H1 (cell line): ENCODE results near the gene TBC1D3B. TPM values are rescaled to one million over a fixed set of nuclear protein-coding genes. Genes with fewer than 3 reads are reported as not detected.

Source experiments
- CTCF ChIA-PET: fragments of 300-600 bp; sonication (Branson Sonifier 250); formaldehyde crosslinking; loops from one replicate; lab custom pipeline; 2021; ENCODE audit not compliant: partially characterized antibody; lab: Charles Lee
- POLR2A ChIA-PET: fragments of 300-600 bp; sonication (Branson Sonifier 250); formaldehyde crosslinking; loops from one replicate; lab custom pipeline; 2021; ENCODE audit warnings: inconsistent platforms; ENCODE audit not compliant: partially characterized antibody; lab: Charles Lee
- DNase-seq, 2 experiments: peaks; one replicate each; pipeline versions ENCODE4 v3.0.0 to v3.0.0-alpha.2; 2010 to 2022; ENCODE audit warnings: low spot score in 2 of 2, low read depth in 1 of 2, mixed read lengths in 1 of 2
- FAIRE-seq: peaks from 2 replicates; lab custom pipeline; 2011; peaks lifted over from hg19 to GRCh38; lab: Jason Lieb, UNC
- H2AFZ ChIP-seq: 2 replicates; pipeline ENCODE4 v1.8.1; 2012; ENCODE audit warnings: low read length, inconsistent platforms
- H2AK5ac ChIP-seq: 2 replicates; pipeline ENCODE4 v1.6.1; 2013; ENCODE audit warnings: low read depth, low read length
- H2BK120ac ChIP-seq: replicated peaks from 2 replicates; pipeline ENCODE3; 2013; ENCODE audit warnings: low read depth, low read length, inconsistent platforms
- H2BK12ac ChIP-seq: 2 replicates; pipeline ENCODE4 v1.6.1; 2013; ENCODE audit warnings: low read depth, low read length
- H2BK15ac ChIP-seq: 2 replicates; pipeline ENCODE4 v1.6.1; 2013; ENCODE audit warnings: low read length
- H2BK20ac ChIP-seq: 2 replicates; pipeline ENCODE4 v1.6.1; 2013; ENCODE audit warnings: low read length
- H2BK5ac ChIP-seq: 2 replicates; pipeline ENCODE4 v1.6.1; 2013; ENCODE audit warnings: low read depth, low read length
- H3K14ac ChIP-seq: 2 replicates; pipeline ENCODE4 v1.6.1; 2013; ENCODE audit warnings: inconsistent platforms; ENCODE audit not compliant: insufficient read length
- H3K18ac ChIP-seq: 2 replicates; pipeline ENCODE4 v1.6.1; 2013; ENCODE audit warnings: low read length; ENCODE audit errors: extremely low read depth
- H3K23ac ChIP-seq: 2 replicates; pipeline ENCODE4 v1.6.1; 2013; ENCODE audit warnings: inconsistent platforms; ENCODE audit not compliant: insufficient read length
- H3K23me2 ChIP-seq: 2 replicates; pipeline ENCODE4 v1.6.1; 2013; ENCODE audit warnings: low read depth, low read length
- H3K27ac ChIP-seq: 2 replicates; pipeline ENCODE4 v1.6.1; 2011; ENCODE audit warnings: low read depth, low read length, inconsistent platforms
- H3K27me3 ChIP-seq, 4 experiments: replicated peaks in 1 of 4; 1 replicate in 1 of 4; 2 replicates in 3 of 4; pipeline versions ENCODE4 v1.6.1 to v1.8.1; 2011 to 2013; ENCODE audit warnings: low read length in 3 of 4, mild to moderate bottlenecking in 3 of 4, inconsistent platforms in 2 of 4, mixed read lengths in 2 of 4, moderate library complexity in 1 of 4; ENCODE audit not compliant: control insufficient read depth in 3 of 4, insufficient read depth in 3 of 4; ENCODE audit errors: extremely low read depth in 1 of 4
- H3K36me3 ChIP-seq, 4 experiments: 2 replicates each; pipeline versions ENCODE4 v1.6.1 to v1.8.1; 2011 to 2013; ENCODE audit warnings: mild to moderate bottlenecking in 4 of 4, low read length in 3 of 4, moderate library complexity in 2 of 4, control low read depth in 1 of 4, inconsistent platforms in 1 of 4; ENCODE audit not compliant: insufficient read depth in 4 of 4, control insufficient read depth in 2 of 4
- H3K4ac ChIP-seq: replicated peaks from 2 replicates; pipeline ENCODE3; 2013; ENCODE audit warnings: low read length, low read depth, mixed read lengths, inconsistent platforms; ENCODE audit not compliant: insufficient read length
- H3K4me1 ChIP-seq, 4 experiments: replicated peaks in 1 of 4; 1 replicate in 1 of 4; 2 replicates in 3 of 4; pipeline versions ENCODE4 v1.6.1 to v1.8.1; 2011 to 2013; ENCODE audit warnings: low read length in 3 of 4, inconsistent platforms in 2 of 4, mixed read lengths in 1 of 4; ENCODE audit not compliant: insufficient read depth in 4 of 4, control insufficient read depth in 3 of 4
- H3K4me2 ChIP-seq, 2 experiments: 2 replicates each; pipeline versions ENCODE4 v1.6.1 to v1.8.1; 2011 to 2013; ENCODE audit warnings: low read depth in 2 of 2, low read length in 2 of 2, control low read depth in 1 of 2, inconsistent platforms in 1 of 2, mild to moderate bottlenecking in 1 of 2; ENCODE audit not compliant: insufficient read depth in 1 of 2
- H3K4me3 ChIP-seq, 4 experiments: fragments of 200-600, 300-600 bp in 1 of 4; sonication (generic), shearing (Covaris generic), sonication (Bioruptor Twin) in 1 of 4; 2 replicates each; pipeline versions ENCODE4 v1.5.1 to v1.8.1; 2011 to 2016; ENCODE audit warnings: low read length in 4 of 4, low read depth in 3 of 4, control low read depth in 2 of 4, inconsistent platforms in 2 of 4, mild to moderate bottlenecking in 2 of 4, mixed read lengths in 1 of 4, moderate library complexity in 1 of 4; ENCODE audit not compliant: insufficient read depth in 2 of 4; ENCODE audit errors: extremely low read depth in 1 of 4
- H3K56ac ChIP-seq: replicated peaks from 2 replicates; pipeline ENCODE3; 2013; ENCODE audit warnings: low read depth, mild to moderate bottlenecking, mixed read lengths, low read length, inconsistent platforms; ENCODE audit not compliant: insufficient read length
- H3K79me1 ChIP-seq: 2 replicates; pipeline ENCODE4 v1.6.1; 2013; ENCODE audit warnings: low read depth, low read length, control low read depth
- H3K79me2 ChIP-seq, 2 experiments: 2 replicates each; pipeline versions ENCODE4 v1.6.1 to v1.8.1; 2012 to 2013; ENCODE audit warnings: low read length in 2 of 2, mild to moderate bottlenecking in 2 of 2, inconsistent platforms in 1 of 2; ENCODE audit not compliant: insufficient read depth in 2 of 2, control insufficient read depth in 1 of 2
- H3K9ac ChIP-seq, 4 experiments: replicated peaks in 1 of 4; 1 replicate in 1 of 4; 2 replicates in 3 of 4; pipeline versions ENCODE4 v1.6.1 to v1.8.1; 2011 to 2013; ENCODE audit warnings: low read depth in 3 of 4, low read length in 3 of 4, control low read depth in 2 of 4, mild to moderate bottlenecking in 2 of 4, moderate library complexity in 2 of 4, inconsistent platforms in 1 of 4; ENCODE audit errors: extremely low read depth in 1 of 4
- H3K9me3 ChIP-seq, 2 experiments: 2 replicates each; pipeline versions ENCODE4 v1.6.1 to v1.8.1; 2012 to 2013; ENCODE audit warnings: mild to moderate bottlenecking in 2 of 2, moderate library complexity in 2 of 2, control low read depth in 1 of 2, inconsistent platforms in 1 of 2, low read depth in 1 of 2, low read length in 1 of 2, mixed read lengths in 1 of 2; ENCODE audit not compliant: insufficient read depth in 2 of 2
- H4K20me1 ChIP-seq, 2 experiments: replicated peaks in 1 of 2; 2 replicates each; pipeline versions ENCODE3 to v1.8.1; 2011 to 2013; ENCODE audit warnings: inconsistent platforms in 2 of 2, low read length in 2 of 2, mild to moderate bottlenecking in 1 of 2; ENCODE audit not compliant: insufficient read depth in 2 of 2, control insufficient read depth in 1 of 2
- H4K5ac ChIP-seq: 2 replicates; pipeline ENCODE4 v1.6.1; 2013; ENCODE audit warnings: low read length, low read depth, mixed read lengths, inconsistent platforms; ENCODE audit not compliant: insufficient read length
- H4K8ac ChIP-seq: 2 replicates; pipeline ENCODE4 v1.8.0; 2013; ENCODE audit warnings: mild to moderate bottlenecking, moderate library complexity, low read length, inconsistent platforms; ENCODE audit not compliant: insufficient read depth; ENCODE audit errors: extremely low read depth
- H4K91ac ChIP-seq: replicated peaks from 2 replicates; pipeline ENCODE3; 2013; ENCODE audit warnings: low read length, mixed read lengths, inconsistent platforms; ENCODE audit not compliant: insufficient read length
- BCL11A ChIP-seq, 2 experiments: IDR thresholded peaks; one replicate each; pipeline ENCODE4 v1.6.1; 2011; ENCODE audit warnings: low read depth in 2 of 2, low read length in 2 of 2, mild to moderate bottlenecking in 2 of 2
- TCF12 ChIP-seq: IDR thresholded peaks from 2 replicates; pipeline ENCODE4 v1.6.1; 2011; ENCODE audit warnings: low read depth, mild to moderate bottlenecking, low read length
- WGBS, 2 experiments: shearing (Covaris generic) in 1 of 2; methylation state at CpG; one replicate each; pipeline versions ENCODE4 v1.1.6 to v1.1.7; 2013 to 2015; ENCODE audit warnings: low lambda C conversion rate in 2 of 2, mixed read lengths in 2 of 2, inconsistent platforms in 1 of 2, low coverage in 1 of 2, missing lambda C conversion rate in 1 of 2; ENCODE audit not compliant: insufficient replicate concordance in 2 of 2, insufficient coverage in 1 of 2, insufficient read length in 1 of 2; ENCODE audit errors: extremely low coverage in 1 of 2, missing lambda C conversion rate in 1 of 2; 5-methylcytosine and 5-hydroxymethylcytosine counted together
- polyA plus RNA-seq, 7 experiments: library from polyadenylated mRNA; depleted of rRNA in 3 of 7; stranded (reverse) in 5 of 7; unstranded in 2 of 7; fragments of >200 nt in 5 of 7; fragments of 200-250 nt in 2 of 7; gene quantifications; 1 replicate in 5 of 7; 2 replicates in 1 of 7; 4 replicates in 1 of 7; pipeline versions ENCODE4 v1.2.1 to v1.2.3, GENCODE V29; 2011 to 2013; ENCODE audit warnings: missing spikeins in 2 of 7, mixed read lengths in 2 of 7
- total RNA-seq: library from RNA; stranded (reverse); fragmentation: NEBNext Ultra II Directional; extraction: Animal tissue kit (Norgen Biotek cat#: 25700); gene quantifications from 2 replicates; pipeline ENCODE4 v1.2.1, GENCODE V29; 2021

Gene TBC1D3B
- total and polyA plus RNA-seq, 2 of the 8 experiments (the other 6 are each of a cell fraction or from before 2014, with no cell fraction given): 0.54 to 6.2 TPM

DNA sequence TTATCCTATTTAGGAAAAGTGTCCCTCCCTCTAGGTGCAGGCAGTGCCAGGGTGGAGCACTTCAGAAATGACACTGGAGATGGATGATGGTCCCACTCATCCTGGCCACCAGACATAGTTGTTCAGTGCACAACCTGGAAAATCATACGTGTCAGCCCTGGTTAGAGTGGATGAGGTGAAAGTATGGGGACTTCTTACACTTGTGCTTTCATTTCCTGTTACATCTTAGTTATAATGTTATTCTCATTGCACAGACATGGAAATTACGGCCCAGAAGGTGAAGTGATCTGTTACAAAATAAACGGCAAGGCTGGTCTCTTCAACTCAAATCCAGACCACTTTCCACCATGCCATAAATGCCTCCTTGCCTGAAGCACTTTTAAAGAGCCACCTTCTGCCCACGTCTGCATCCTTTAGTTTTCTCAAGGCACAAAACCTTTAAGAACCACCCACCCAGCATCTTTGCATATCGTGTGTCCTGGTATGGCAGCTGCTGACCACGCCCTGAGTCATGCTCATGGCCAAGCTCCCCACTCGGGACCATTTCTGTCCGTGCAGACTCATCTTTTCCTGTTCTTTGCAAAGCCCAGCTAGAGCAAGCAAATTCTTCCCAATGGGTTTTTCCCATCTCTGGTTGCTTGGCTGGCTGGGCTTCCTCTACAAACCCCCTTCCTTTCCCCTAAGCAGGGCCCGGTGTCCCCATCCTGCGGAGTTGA lies 22.4 kb downstream of the TBC1D3B start:
- POLR2A ChIA-PET: no interaction called here
- no peak overlapping the region for H2BK5ac ChIP-seq

More for the DNA sequence above, 22.4 kb downstream of the TBC1D3B start:
- no peaks in the 10 kb centered on the region for H3K79me1 ChIP-seq
- no peaks in the 10 kb centered on the region for H3K23me2 ChIP-seq
- H4K5ac ChIP-seq: no peak overlapping the region
- no peak overlapping the region for H3K18ac ChIP-seq
- H2BK12ac ChIP-seq: no peak overlapping the region
- no peak for DNase-seq
- H2AK5ac ChIP-seq: no peak overlapping the region
- no peak overlapping the region for H3K23ac ChIP-seq
- no peaks in the 10 kb centered on the region for H3K79me2 ChIP-seq
- H3K27me3 ChIP-seq: no peaks in the 10 kb centered on the region
- H3K4me2 ChIP-seq: no peak overlapping the region
- H3K4ac ChIP-seq: no peak overlapping the region
- TF ChIP-seq TCF12 (no peak), BCL11A (IDR thresholded peaks at IDR 0.05; ENCODE audit: low read depth in 2 of 2, low read length in 2 of 2) (no peak)
- CTCF ChIA-PET: interaction anchor here (0.6 to 1.2 kb wide), 2 partner anchors 172 to 183 kb away, joined by 3 to 4 read pairs; no protein-coding TSS in a partner anchor
- no peak overlapping the region for H3K14ac ChIP-seq
- H3K4me3 ChIP-seq: no peak overlapping the region
- no peaks in the 10 kb centered on the region for H3K4me1 ChIP-seq
- no peaks in the 10 kb centered on the region for H3K9me3 ChIP-seq
- no peak overlapping the region for H2AFZ ChIP-seq
- H4K20me1 ChIP-seq: no peaks in the 10 kb centered on the region
- H3K36me3 ChIP-seq: no peaks in the 10 kb centered on the region
- no peak overlapping the region for H2BK15ac ChIP-seq
- no peak overlapping the region for H4K91ac ChIP-seq
- H2BK120ac ChIP-seq: no peak overlapping the region
- H4K8ac ChIP-seq: no peak overlapping the region
- no peak overlapping the region for H2BK20ac ChIP-seq
- 92% methylated on average over 10 of the region's 10 CpGs; no CpG with 5 or more reads in 1 of the 2 experiments for WGBS, 2 experiments
- no peak overlapping the region for H3K27ac ChIP-seq
- no peak overlapping the region for H3K56ac ChIP-seq
- no peak overlapping the region for H3K9ac ChIP-seq
- no peak for FAIRE-seq
